Mesodermal cell (in vitro differentiated cells): Measurements from ENCODE around the gene IL12RB1.
A peak's percentile ranks its signal among the peaks of the same experiment; 100 is the strongest.

Experiments
- H3K27ac ChIP-seq: 2 replicates; pipeline ENCODE4 v1.7.0; 2013; ENCODE audit warnings: mild to moderate bottlenecking, low read depth, low read length, moderate library complexity; ENCODE audit not compliant: severe bottlenecking
- H3K36me3 ChIP-seq: 2 replicates; pipeline ENCODE4 v1.7.1; 2013; ENCODE audit warnings: mild to moderate bottlenecking, low read length, moderate library complexity; ENCODE audit not compliant: control insufficient read depth, insufficient read depth
- H3K4me1 ChIP-seq: one replicate; pipeline ENCODE4 v1.7.1; 2013; ENCODE audit warnings: mild to moderate bottlenecking, low read length; ENCODE audit not compliant: insufficient read depth, control insufficient read depth, poor library complexity, severe bottlenecking
- H3K4me3 ChIP-seq: 2 replicates; pipeline ENCODE4 v1.7.0; 2013; ENCODE audit warnings: low read length, control low read depth, mild to moderate bottlenecking; ENCODE audit not compliant: insufficient read depth, poor library complexity, severe bottlenecking; ENCODE audit errors: extremely low read depth
- H3K9me3 ChIP-seq: 2 replicates; pipeline ENCODE4 v1.7.1; 2013; ENCODE audit warnings: mild to moderate bottlenecking, low read length, moderate library complexity; ENCODE audit not compliant: control insufficient read depth
- whole genome bisulfite sequencing, 2 experiments: methylation state at CpG; one replicate each; pipeline ENCODE4 v1.1.5; 2013; ENCODE audit warnings: missing lambda C conversion rate in 2 of 2; ENCODE audit not compliant: insufficient coverage in 2 of 2; 5-methylcytosine and 5-hydroxymethylcytosine counted together

The IL12RB1 gene

GRCh38 chr19:18060472-18060871 lies 26.3 kb downstream of the IL12RB1 start:
- Histone ChIP-seq H3K4me1 (no peaks in the 10 kb centered on the region), H3K9me3 (no peaks in the 10 kb centered on the region), H3K27ac (no peak overlapping the region), H3K4me3 (no peak overlapping the region), H3K36me3 (no peaks in the 10 kb centered on the region)
- WGBS, 2 experiments: 89 to 90% methylated on average over 6 of the region's 6 CpGs

GRCh38 chr19:18059902-18060301 lies 26.8 kb downstream of the IL12RB1 start:
- WGBS, 2 experiments: 74 to 76% methylated on average over 3 to 5 of the region's 5 CpGs
- Histone ChIP-seq H3K9me3 (no peaks in the 10 kb centered on the region), H3K4me3 (no peak overlapping the region), H3K27ac (no peak overlapping the region), H3K4me1 (no peaks in the 10 kb centered on the region), H3K36me3 (no peaks in the 10 kb centered on the region)

GRCh38 chr19:18059297-18059696 lies 27.4 kb downstream of the IL12RB1 start:
- 75 to 78% methylated on average over 7 to 8 of the region's 8 CpGs for WGBS, 2 experiments
- H3K4me3 ChIP-seq: no peak overlapping the region
- H3K9me3 ChIP-seq: no peaks in the 10 kb centered on the region
- H3K27ac ChIP-seq: no peak overlapping the region
- no peaks in the 10 kb centered on the region for H3K4me1 ChIP-seq
- no peaks in the 10 kb centered on the region for H3K36me3 ChIP-seq

GRCh38 chr19:18058208-18059009 lies 28.3 kb downstream of the IL12RB1 start:
- H3K27ac ChIP-seq: peak overlapping the region; percentile 66
- no peaks in the 10 kb centered on the region for H3K36me3 ChIP-seq
- peak overlapping the region; percentile 18 for H3K4me3 ChIP-seq
- 5 to 8% methylated on average over 20 to 28 of the region's 34 CpGs for WGBS, 2 experiments
- H3K9me3 ChIP-seq: no peaks in the 10 kb centered on the region
- H3K4me1 ChIP-seq: no peaks in the 10 kb centered on the region

- WGBS, 2 experiments: 89% methylated on average over 5 of the region's 6 CpGs
- Histone ChIP-seq H3K36me3 (no peaks in the 10 kb centered on the region), H3K4me3 (no peak overlapping the region), H3K27ac (no peak overlapping the region), H3K9me3 (no peaks in the 10 kb centered on the region), H3K4me1 (no peaks in the 10 kb centered on the region)
Observed at GRCh38 chr19:18057557-18057956, 29.2 kb downstream of the IL12RB1 start.

GRCh38 chr19:18055967-18056366 lies 30.8 kb downstream of the IL12RB1 start:
- Histone ChIP-seq H3K4me3 (no peak overlapping the region), H3K9me3 (no peaks in the 10 kb centered on the region), H3K27ac (no peak overlapping the region), H3K36me3 (no peaks in the 10 kb centered on the region), H3K4me1 (no peaks in the 10 kb centered on the region)
- 86% methylated on average over 4 of the region's 5 CpGs; no CpG with 5 or more reads in 1 of the 2 experiments for WGBS, 2 experiments

GRCh38 chr19:18053576-18054219 lies 33.0 kb downstream of the IL12RB1 start:
- H3K27ac ChIP-seq: no peak overlapping the region
- no peaks in the 10 kb centered on the region for H3K9me3 ChIP-seq
- no peaks in the 10 kb centered on the region for H3K4me1 ChIP-seq
- H3K4me3 ChIP-seq: no peak overlapping the region
- H3K36me3 ChIP-seq: no peaks in the 10 kb centered on the region
- WGBS, 2 experiments: 87 to 98% methylated on average over 2 to 5 of the region's 9 CpGs

- H3K9me3 ChIP-seq: no peaks in the 10 kb centered on the region
- 77 to 88% methylated on average over 9 to 19 of the region's 31 CpGs for WGBS, 2 experiments
- H3K27ac ChIP-seq: no peak overlapping the region
- H3K4me3 ChIP-seq: no peak overlapping the region
- no peaks in the 10 kb centered on the region for H3K36me3 ChIP-seq
- no peaks in the 10 kb centered on the region for H3K4me1 ChIP-seq
Observed at GRCh38 chr19:18051887-18052286, 34.8 kb downstream of the IL12RB1 start.

- Histone ChIP-seq H3K27ac (no peak overlapping the region), H3K4me1 (no peaks in the 10 kb centered on the region), H3K4me3 (no peak overlapping the region), H3K9me3 (no peaks in the 10 kb centered on the region), H3K36me3 (no peaks in the 10 kb centered on the region)
- 82 to 94% methylated on average over 7 to 8 of the region's 10 CpGs for WGBS, 2 experiments
Observed at GRCh38 chr19:18049385-18049784, 37.3 kb downstream of the IL12RB1 start.

GRCh38 chr19:18046059-18046718 lies 40.5 kb downstream of the IL12RB1 start:
- H3K4me3 ChIP-seq: no peak overlapping the region
- no peaks in the 10 kb centered on the region for H3K9me3 ChIP-seq
- 84 to 89% methylated on average over 13 to 14 of the region's 14 CpGs for WGBS, 2 experiments
- H3K36me3 ChIP-seq: no peaks in the 10 kb centered on the region
- no peaks in the 10 kb centered on the region for H3K4me1 ChIP-seq
- no peak overlapping the region for H3K27ac ChIP-seq
